ENCODE results near the gene IFNA10. TPM values are rescaled to one million over a fixed set of nuclear protein-coding genes. Genes with fewer than 3 reads are reported as not detected.
"Not testable (repeated sequence)": the region's sequence is repeated elsewhere in the genome, so short reads cannot be mapped to it uniquely, and the experiment has no call there.

The IFNA10 gene
- total and polyA plus RNA-seq, 2 experiments from 2014 or later: not detected

DNA sequence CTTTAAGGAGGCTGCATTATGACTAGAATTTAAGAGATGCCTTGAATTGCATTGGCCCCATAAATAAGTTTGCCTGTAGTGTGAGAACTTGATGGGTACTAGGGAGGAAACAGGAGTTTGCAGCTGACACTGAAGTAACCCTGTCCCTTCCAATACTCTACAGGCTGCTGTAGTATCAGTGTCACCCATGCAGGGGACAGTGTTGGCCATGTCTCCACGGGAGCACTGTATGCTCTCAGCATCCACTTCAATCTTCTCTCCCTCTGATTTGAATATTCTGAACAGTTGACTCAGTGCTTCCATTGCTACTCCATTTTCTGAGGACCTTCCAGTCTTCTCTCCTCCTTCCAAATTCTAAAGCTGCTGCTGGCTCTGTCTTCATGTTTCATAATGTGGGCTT lies 44.2 kb upstream of the IFNA10 start:
- Histone ChIP-seq H3K4me1 (ENCODE audit: insufficient read depth) (no peaks in the 10 kb centered on the region), H3K9me3 (ENCODE audit: low read depth) (no peaks in the 10 kb centered on the region), H3K27ac (no peak overlapping the region), H3K36me3 (replicated peaks; ENCODE audit: insufficient read depth, low read depth) (no peaks in the 10 kb centered on the region), H3K9me2 (replicated peaks; ENCODE audit: insufficient read depth) (no peaks in the 10 kb centered on the region), H3K27me3 (peaks cover 25% of the 10 kb centered on the region), H4K20me1 (ENCODE audit: insufficient read depth, poor library complexity, severe bottlenecking) (no peaks in the 10 kb centered on the region), H3K79me2 (no peaks in the 10 kb centered on the region), H2AFZ (no peak overlapping the region), H3K4me3 (no peak overlapping the region), H3K4me2 (no peak overlapping the region)
- whole genome bisulfite sequencing (ENCODE audit: low lambda C conversion rate, missing lambda C conversion rate): 18% methylated on average over 1 of the region's 1 CpG
- DNase-seq (ENCODE audit: low spot score): no peak
- TF ChIP-seq, protein P1, sequence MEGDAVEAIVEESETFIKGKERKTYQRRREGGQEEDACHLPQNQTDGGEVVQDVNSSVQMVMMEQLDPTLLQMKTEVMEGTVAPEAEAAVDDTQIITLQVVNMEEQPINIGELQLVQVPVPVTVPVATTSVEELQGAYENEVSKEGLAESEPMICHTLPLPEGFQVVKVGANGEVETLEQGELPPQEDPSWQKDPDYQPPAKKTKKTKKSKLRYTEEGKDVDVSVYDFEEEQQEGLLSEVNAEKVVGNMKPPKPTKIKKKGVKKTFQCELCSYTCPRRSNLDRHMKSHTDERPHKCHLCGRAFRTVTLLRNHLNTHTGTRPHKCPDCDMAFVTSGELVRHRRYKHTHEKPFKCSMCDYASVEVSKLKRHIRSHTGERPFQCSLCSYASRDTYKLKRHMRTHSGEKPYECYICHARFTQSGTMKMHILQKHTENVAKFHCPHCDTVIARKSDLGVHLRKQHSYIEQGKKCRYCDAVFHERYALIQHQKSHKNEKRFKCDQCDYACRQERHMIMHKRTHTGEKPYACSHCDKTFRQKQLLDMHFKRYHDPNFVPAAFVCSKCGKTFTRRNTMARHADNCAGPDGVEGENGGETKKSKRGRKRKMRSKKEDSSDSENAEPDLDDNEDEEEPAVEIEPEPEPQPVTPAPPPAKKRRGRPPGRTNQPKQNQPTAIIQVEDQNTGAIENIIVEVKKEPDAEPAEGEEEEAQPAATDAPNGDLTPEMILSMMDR (IDR thresholded peaks at IDR 0.05; ENCODE audit: poor library complexity): no peak
- TF ChIP-seq EZH2phosphoT487 (IDR thresholded peaks at IDR 0.05; ENCODE audit: low read depth, severe bottlenecking, unreplicated experiment) (no peak), EZH2 (IDR thresholded peaks at IDR 0.05; ENCODE audit: borderline replicate concordance) (no peak)

DNA sequence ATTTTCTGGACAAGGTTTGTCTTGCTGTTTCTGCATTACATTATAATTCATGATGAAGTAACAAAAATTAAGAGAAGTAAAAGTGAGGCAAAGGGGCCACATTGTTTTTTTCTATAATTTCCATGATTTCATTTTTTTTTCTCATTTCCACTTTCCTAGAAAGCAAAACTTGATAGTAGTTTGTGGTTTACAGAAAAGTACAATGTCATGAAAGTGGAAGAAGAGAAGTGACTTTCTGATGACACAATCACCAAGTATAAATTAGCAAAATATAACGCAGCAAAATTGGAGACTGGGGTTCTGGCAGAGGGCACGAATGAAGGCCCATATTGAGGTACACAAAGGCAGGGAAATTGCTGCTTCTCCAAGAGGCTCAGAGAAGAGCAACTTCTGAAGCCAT lies 37.9 kb upstream of the IFNA10 start:
- TF ChIP-seq EZH2 (IDR thresholded peaks at IDR 0.05; ENCODE audit: borderline replicate concordance) (no peak), EZH2phosphoT487 (IDR thresholded peaks at IDR 0.05; ENCODE audit: low read depth, severe bottlenecking, unreplicated experiment) (no peak)
- TF ChIP-seq, protein P1 (IDR thresholded peaks at IDR 0.05; ENCODE audit: poor library complexity): no peak

DNA sequence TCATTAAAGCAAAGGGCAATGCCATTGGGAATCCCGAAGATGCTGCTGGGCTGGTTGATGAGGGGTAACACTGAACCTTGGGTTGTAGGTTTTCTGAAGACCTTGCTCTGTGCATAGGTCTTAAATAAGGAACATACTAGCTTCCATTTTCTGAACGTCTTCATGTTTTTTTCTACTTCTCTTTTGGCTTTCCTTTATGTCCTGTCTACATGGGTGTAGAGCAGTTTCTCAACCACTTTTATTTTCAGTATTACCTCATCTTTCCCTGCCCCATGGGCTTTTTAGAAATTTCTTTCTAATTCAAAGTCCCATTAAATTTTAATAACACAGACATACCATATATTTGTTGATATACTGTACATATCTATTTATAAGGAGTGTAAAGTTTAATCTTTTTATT lies 33.0 kb upstream of the IFNA10 start, which contains the start of gene IFNA14:
IFNA14 (minus strand) TSS at position 95 of the 400 bp plus-strand sequence; CDS start at position 25, 70 bp downstream.
- Histone ChIP-seq H3K27ac (no peak within 1 kb of the TSS), H3K27me3 (peaks cover 14% of the 10 kb centered on the region), H3K4me2 (no peak within 1 kb of the TSS), H3K79me2 (no peaks in the 10 kb centered on the region), H4K20me1 (ENCODE audit: insufficient read depth, poor library complexity, severe bottlenecking) (no peaks in the 10 kb centered on the region), H3K4me1 (ENCODE audit: insufficient read depth) (no peaks in the 10 kb centered on the region), H2AFZ (no peak within 1 kb of the TSS), H3K4me3 (no peak within 1 kb of the TSS), H3K9me3 (ENCODE audit: low read depth) (no peaks in the 10 kb centered on the region), H3K9me2 (replicated peaks; ENCODE audit: insufficient read depth) (no peaks in the 10 kb centered on the region), H3K36me3 (replicated peaks; ENCODE audit: insufficient read depth, low read depth) (no peaks in the 10 kb centered on the region)
- 85% methylated on average over 2 of the region's 2 CpGs for WGBS (ENCODE audit: low lambda C conversion rate, missing lambda C conversion rate)
- TF ChIP-seq, protein P1 (IDR thresholded peaks at IDR 0.05; ENCODE audit: poor library complexity): no peak
- TF ChIP-seq EZH2phosphoT487 (IDR thresholded peaks at IDR 0.05; ENCODE audit: low read depth, severe bottlenecking, unreplicated experiment): no peak
- no peak for TF ChIP-seq EZH2 (IDR thresholded peaks at IDR 0.05; ENCODE audit: borderline replicate concordance)
- no peak for DNase-seq (ENCODE audit: low spot score)

More for the DNA sequence above, 37.9 kb upstream of the IFNA10 start:
- H3K4me3 ChIP-seq: no peak overlapping the region
- H2AFZ ChIP-seq: no peak overlapping the region
- peaks cover 12% of the 10 kb centered on the region for H3K27me3 ChIP-seq
- no peaks in the 10 kb centered on the region for H3K9me2 ChIP-seq (replicated peaks; ENCODE audit: insufficient read depth)
- no peaks in the 10 kb centered on the region for H3K9me3 ChIP-seq (ENCODE audit: low read depth)
- H3K4me2 ChIP-seq: no peak overlapping the region
- no peaks in the 10 kb centered on the region for H3K4me1 ChIP-seq (ENCODE audit: insufficient read depth)
- H3K36me3 ChIP-seq (replicated peaks; ENCODE audit: insufficient read depth, low read depth): no peaks in the 10 kb centered on the region
- no peaks in the 10 kb centered on the region for H4K20me1 ChIP-seq (ENCODE audit: insufficient read depth, poor library complexity, severe bottlenecking)
- 72% methylated on average over 2 of the region's 2 CpGs for WGBS (ENCODE audit: low lambda C conversion rate, missing lambda C conversion rate)
- H3K27ac ChIP-seq: no peak overlapping the region
- H3K79me2 ChIP-seq: no peaks in the 10 kb centered on the region
- no peak for DNase-seq (ENCODE audit: low spot score)

DNA sequence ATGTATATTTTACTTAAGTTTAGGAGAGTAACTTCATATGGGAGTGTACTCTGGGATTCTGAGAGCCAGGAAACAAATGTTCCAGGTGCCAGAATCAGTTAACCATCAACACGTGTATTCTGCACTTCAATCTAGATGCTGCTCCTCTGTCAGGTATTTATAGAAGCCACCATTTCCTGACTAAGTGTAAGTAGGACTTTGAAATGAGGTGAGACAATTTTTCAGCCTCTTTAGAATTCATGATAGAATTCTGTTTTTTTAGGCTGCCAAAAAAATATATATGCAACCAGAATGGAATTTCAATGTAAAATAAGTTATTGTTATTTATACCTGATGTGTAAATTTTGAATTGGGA lies 29.4 kb upstream of the IFNA10 start:
- H3K4me3 ChIP-seq; H3K27ac ChIP-seq; DNase-seq (ENCODE audit: low spot score); H3K27me3 ChIP-seq; H2AFZ ChIP-seq; H4K20me1 ChIP-seq (ENCODE audit: insufficient read depth, poor library complexity, severe bottlenecking); H3K36me3 ChIP-seq (replicated peaks; ENCODE audit: insufficient read depth, low read depth); H3K4me1 ChIP-seq (ENCODE audit: insufficient read depth); H3K4me2 ChIP-seq; H3K9me2 ChIP-seq (replicated peaks; ENCODE audit: insufficient read depth); H3K79me2 ChIP-seq; H3K9me3 ChIP-seq (ENCODE audit: low read depth): not testable (repeated sequence)
- WGBS (ENCODE audit: low lambda C conversion rate, missing lambda C conversion rate): 29% methylated on average over 1 of the region's 1 CpG
